D721Med (cell line): ENCODE measurements around the gene NLGN1.
"Not testable (repeated sequence)": the region's sequence is repeated elsewhere in the genome, so short reads cannot be mapped to it uniquely, and the experiment has no call there.

Experiments
- DNase-seq: peaks from one replicate; pipeline ENCODE4 v3.0.0; 2011; ENCODE audit warnings: low spot score; ENCODE audit not compliant: insufficient read length
- FAIRE-seq: peaks from 2 replicates; lab custom pipeline; 2011; peaks lifted over from hg19 to GRCh38; lab: Jason Lieb, UNC
- CTCF ChIP-seq: IDR thresholded peaks from 2 replicates; pipeline ENCODE4 v1.5.1; 2012; ENCODE audit warnings: mild to moderate bottlenecking, control low read depth; ENCODE audit not compliant: insufficient read depth; ENCODE audit errors: missing control alignments

The NLGN1 gene

GRCh38 chr3:173584838-173585831, 187.6 kb downstream of the NLGN1 start:
- DNase-seq (no peak), FAIRE-seq (no peak)
- no peak for TF ChIP-seq CTCF

DNA sequence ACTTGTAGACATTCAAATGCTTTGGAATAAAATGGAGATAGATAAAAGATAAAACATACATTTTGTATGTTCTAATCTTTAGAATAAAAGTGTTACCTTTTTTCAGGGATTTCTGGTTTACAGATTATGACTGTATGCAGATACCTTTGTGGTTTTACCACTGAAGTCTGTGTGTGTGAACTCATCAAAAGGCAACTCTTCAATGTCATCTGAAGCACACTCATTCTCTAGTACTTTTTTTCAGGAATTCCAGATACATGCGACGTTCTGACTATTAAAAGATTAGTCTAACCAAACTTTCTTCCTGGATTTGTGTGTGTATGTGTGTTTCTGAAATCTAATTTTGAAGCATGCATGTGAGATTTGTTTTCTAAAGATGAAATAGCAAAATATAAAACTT, 188.6 kb downstream of the NLGN1 start:
- FAIRE-seq (no peak), DNase-seq (no peak)
- no peak for TF ChIP-seq CTCF

DNA sequence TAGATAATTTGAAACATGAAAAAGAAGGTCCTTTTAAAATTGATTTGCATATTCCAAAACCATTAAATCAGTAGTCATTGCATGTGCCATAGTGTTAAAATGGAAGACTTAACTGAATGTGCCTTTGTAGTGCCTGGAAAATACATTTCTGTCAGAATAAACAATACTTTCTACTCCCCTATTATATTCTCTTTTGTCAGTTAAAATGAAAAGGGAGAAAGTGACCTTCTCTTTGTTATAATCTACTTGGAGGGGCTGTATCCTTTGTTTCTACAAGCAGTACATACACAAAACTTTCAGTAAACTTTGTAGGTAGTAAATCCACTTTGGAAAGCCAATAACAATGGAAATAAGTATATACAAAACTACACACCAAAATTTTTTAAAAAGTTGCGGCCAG, 189.5 kb downstream of the NLGN1 start:
- FAIRE-seq (no peak), DNase-seq (no peak)
- no peak for TF ChIP-seq CTCF

DNA sequence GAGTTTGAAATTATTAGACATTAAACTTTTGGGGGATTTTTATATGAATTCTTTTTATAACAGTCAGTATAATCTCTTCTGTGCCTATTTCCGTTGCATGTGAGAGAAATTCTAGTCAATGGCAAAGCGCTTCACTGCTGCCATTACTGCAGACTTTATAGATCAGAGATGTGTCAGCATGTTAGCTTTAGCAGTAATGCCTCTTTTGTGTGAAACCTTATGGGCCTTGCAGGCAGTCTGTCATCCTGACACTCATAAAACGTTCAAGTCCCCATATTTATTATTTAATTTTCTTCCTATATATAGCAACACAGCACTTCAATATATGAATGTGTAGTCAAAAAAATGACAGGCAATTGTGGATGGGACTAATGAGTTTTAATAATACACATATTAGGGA, 191.0 kb downstream of the NLGN1 start:
- FAIRE-seq: no peak
- TF ChIP-seq CTCF: no peak
- DNase-seq: no peak

DNA sequence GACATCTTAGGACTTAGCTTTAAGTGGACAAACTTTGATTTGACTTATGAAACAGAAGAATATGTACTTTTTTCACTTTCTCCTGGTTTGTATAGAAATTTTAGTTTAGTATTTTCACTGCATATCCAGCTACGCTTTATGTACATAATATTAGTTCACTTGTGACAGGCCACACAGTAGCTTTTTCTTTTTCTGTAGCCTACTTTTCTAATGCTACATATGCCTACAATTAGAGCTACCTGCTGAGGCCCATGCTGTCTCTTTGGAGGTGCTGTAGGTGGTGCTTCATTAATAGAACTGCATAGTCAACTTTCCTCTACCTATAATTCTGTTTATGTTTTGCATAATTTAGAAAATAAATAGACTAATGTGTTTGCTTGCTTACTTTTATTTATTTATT, 191.6 kb downstream of the NLGN1 start:
- FAIRE-seq (no peak), DNase-seq (no peak)

GRCh38 chr3:173591401-173591800, 193.9 kb downstream of the NLGN1 start:
- DNase-seq: no peak

More for the DNA sequence above, 191.6 kb downstream of the NLGN1 start:
- TF ChIP-seq CTCF: no peak

GRCh38 chr3:173594881-173595280, 197.3 kb downstream of the NLGN1 start:
- FAIRE-seq, DNase-seq: not testable (repeated sequence)

More at GRCh38 chr3:173591401-173591800, 193.9 kb downstream of the NLGN1 start:
- TF ChIP-seq CTCF: no peak
- FAIRE-seq: no peak
